ENCODE measurements around the gene CHMP4A.
A peak's percentile ranks its signal among the peaks of the same experiment; 100 is the strongest.
"Not testable (repeated sequence)": the region's sequence is repeated elsewhere in the genome, so short reads cannot be mapped to it uniquely, and the experiment has no call there.

Gene CHMP4A

GRCh38 chr14:24219521-24219920 lies 6.2 kb upstream of the CHMP4A start:
- no peak for DNase-seq

GRCh38 chr14:24219080-24219479 lies 5.8 kb upstream of the CHMP4A start:
- DNase-seq = no peak

DNA sequence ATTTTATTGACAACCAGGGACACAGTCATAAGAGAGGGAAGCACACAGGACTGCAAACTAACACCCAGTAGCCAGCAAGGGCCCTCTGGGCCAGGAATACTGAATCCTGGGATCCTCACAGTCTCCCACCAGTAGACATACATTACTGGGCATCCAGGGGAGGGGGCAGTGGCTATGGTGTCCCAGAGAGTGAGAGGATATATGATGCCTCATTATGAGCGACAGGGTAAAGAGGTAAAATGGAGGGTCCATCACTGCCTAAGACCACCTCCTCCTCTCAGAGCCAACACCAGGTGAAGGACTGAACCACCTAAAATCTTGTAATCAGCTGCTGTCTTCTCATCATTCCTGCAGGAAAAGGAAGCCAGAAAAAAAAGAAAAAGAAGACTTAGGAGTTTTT lies 3.6 kb upstream of the CHMP4A start:
- DNase-seq = not testable (repeated sequence)

DNA sequence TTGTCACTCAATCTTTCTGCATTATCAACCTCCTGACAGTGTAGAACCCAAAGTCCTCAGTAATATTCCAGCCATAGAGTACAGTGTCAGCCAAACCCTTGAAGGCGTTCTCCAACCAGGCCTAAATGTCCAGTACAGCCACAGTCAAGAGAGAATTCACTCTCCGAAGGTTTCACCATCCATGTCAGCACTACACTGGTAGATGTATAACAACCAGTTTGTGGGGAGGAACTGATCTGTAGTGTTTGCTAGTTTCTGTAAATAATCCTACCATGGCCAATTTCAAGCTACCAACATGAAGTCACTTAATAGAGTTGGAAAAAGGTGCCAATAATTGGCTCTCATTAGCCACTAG lies 3.0 kb upstream of the CHMP4A start:
- DNase-seq = no peak

GRCh38 chr14:24215495-24216344 lies 2.4 kb upstream of the CHMP4A start, which contains the start of gene MDP1:
Gene MDP1, minus strand, starts transcription at chr14:24216066. Its CDS starts 111 bp downstream, at chr14:24215955.
- peak; percentile 72 for DNase-seq

DNA sequence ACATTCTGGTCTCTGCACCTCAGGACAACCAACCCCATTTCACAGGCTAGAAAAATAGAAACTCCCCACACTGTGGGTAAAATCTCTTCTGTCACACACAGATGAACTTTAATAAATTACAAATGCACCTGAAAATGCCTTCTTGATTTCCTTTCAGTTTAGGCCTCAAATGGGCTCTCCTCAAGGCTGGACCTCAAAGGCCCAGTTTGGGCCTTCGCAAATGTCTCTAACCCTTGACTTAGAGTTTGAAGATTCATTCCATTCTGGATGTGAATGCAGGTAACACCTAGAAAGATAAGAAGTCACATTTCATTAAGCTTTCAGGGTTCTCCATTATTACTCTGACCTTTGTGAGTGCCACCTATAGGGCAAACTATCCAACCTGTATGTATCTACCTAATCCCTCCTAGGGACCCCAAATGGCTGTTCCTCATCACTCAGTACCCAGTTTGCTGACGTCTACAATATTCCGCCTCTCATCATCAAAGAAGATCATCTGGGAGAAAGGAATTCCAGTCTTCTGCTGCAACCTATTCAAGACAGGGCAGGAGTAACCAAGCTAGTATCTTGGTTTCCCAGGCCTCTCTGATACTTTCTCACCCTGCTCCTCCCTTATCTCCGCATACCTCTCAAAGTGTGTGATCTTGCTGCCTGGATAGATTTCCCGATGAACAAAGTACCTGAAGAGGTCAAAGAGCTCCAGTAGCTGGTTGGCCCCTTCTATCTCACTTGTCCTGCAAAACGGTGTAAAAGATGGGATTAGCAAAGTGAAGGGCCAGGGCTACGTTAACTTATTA lies 776 bp upstream of the CHMP4A start:
- DNase-seq = no peak

GRCh38 chr14:24211311-24211710 lies 2.0 kb downstream of the CHMP4A start:
- DNase-seq = no peak

DNA sequence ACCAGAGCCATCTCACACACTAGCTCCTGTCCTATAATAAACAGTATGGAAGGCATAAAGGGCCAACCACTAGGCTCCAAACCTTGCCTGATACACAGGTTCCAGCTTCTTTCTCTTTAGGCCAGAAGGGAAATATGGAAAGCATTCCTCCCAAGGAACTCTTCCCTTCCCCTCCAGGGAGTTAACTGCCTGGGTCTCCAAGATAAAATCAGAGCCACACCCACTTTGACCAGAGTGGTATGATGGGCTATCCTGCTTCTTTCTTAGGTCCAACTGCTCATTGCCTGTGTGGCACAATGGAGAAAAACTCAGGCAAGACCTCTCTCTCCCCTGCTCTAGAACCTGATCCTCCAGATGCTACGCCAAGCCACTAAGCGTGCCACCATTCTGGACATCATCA lies 5.7 kb downstream of the CHMP4A start:
- no peak for DNase-seq

GRCh38 chr14:24207104-24207551 lies 6.2 kb downstream of the CHMP4A start:
- no peak for DNase-seq

DNA sequence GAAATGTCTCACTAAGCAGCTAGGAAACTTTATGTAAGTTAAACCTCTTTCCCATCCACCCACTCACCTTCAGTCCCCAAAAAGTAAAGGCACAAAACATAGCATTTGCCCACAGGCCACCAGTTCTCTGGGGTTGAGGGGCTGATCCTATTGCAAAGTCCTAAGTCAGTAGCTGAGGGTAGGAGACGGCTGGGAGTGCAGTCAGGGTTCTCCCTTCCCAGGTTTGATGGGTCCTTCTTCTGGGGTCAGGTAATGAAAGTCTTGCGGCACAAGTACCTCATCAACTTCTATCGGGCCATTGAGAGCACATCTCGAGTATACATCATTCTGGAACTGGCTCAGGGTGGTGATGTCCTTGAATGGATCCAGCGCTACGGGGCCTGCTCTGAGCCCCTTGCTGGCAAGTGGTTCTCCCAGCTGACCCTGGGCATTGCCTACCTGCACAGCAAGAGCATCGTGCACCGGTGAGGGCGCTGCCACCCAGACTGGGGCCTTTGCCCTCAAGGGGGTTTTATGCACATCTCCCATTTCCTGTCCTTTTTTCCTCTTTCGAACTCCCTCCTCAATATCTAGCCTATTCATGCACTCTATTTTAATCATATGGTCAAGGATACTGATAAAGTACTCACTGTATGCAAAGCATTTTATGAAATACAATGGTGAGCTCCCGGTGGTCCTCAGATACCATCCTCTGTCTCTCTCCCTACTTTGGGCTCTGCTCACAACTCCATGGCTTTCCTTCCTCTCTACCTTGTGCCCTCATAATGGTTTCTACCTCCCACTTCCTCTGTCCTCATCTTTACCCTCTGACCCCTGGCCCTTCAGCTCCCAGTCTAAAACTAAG lies 6.8 kb downstream of the CHMP4A start:
- no peak for DNase-seq

GRCh38 chr14:24204163-24205146 lies 8.8 kb downstream of the CHMP4A start:
- no peak for DNase-seq

DNA sequence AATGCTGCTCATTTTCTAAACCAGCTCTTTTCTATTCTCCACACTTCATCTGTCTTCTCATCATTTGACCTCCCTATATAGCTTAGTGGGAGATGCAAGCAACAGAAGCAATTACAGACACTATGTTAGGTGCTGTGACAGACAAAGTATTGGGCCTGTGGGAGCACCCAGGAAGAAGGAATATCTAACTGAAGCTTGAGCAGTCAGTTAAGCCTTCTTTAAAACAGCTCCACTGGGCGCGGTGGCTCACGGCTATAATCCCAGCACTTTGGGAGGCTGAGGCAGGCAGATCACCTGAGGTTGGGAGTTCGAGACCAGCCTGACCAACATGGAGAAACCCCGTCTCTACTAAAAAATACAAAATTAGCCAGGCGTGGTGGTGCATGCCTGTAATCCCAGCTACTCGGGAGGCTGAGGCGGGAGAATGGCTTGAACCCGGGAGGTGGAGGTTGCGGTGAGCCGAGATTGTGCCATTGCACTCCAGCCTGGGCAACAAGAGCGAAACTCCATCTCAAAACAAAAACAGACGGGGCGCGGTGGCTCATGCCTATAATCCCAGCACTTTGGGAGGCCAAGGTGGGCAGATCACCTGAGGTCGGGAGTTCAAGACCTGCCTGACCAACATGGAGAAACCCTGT lies 9.9 kb downstream of the CHMP4A start:
- not testable (repeated sequence) for DNase-seq

DNA sequence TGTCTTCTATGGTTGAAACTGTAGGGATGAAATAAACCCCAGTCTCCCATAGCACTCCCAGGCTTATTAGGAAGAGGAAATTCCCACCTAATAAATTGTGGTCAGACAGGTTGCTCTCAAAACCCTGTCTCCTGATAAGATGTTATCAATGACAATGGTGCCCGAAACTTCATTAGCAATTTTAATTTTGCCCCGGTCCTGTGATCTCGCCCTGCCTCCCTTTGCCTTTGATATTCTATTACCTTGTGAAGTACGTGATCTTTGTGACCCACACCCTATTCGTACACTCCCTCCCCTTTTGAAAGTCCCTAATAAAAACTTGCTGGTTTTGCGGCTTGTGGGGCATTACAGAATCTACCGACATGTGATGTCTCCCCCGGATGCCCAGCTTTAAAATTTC lies 10.8 kb downstream of the CHMP4A start:
- not testable (repeated sequence) for DNase-seq

DNA sequence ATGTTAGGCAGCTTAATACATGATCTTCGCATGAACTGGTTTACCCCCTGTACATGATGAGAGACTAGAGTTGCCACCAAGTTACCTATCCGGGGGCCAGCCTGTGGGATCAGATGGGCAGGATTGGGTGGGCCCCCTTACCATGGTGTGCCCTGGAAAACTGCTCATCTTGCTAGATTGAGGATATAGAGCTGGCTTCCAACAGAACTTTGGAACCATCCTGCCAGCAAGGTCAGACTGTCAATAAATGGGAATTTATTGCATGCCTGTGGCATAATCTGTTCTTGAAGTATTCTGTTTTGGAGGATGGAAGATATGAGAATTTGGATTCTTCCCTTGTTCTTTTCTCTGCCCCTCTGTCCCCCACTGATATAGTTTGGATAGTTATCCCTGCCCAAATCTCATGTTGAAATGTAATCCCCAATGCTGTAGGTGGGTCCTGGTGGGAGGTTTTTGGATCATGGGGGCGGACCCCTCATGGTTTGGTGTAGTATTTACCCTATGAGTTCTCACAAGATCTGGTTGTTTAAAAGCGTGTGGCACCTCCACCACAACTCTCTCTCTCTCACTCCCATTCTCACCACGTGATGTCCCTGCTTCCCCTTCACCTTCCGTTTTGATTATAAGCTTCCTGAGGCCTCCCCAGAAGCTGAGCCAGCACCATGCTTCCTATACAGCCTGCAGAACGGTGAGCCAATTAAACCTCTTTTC lies 14.3 kb downstream of the CHMP4A start:
- no peak for DNase-seq

- no peak for DNase-seq
Observed at GRCh38 chr14:24197056-24197450, 16.2 kb downstream of the CHMP4A start.

DNA sequence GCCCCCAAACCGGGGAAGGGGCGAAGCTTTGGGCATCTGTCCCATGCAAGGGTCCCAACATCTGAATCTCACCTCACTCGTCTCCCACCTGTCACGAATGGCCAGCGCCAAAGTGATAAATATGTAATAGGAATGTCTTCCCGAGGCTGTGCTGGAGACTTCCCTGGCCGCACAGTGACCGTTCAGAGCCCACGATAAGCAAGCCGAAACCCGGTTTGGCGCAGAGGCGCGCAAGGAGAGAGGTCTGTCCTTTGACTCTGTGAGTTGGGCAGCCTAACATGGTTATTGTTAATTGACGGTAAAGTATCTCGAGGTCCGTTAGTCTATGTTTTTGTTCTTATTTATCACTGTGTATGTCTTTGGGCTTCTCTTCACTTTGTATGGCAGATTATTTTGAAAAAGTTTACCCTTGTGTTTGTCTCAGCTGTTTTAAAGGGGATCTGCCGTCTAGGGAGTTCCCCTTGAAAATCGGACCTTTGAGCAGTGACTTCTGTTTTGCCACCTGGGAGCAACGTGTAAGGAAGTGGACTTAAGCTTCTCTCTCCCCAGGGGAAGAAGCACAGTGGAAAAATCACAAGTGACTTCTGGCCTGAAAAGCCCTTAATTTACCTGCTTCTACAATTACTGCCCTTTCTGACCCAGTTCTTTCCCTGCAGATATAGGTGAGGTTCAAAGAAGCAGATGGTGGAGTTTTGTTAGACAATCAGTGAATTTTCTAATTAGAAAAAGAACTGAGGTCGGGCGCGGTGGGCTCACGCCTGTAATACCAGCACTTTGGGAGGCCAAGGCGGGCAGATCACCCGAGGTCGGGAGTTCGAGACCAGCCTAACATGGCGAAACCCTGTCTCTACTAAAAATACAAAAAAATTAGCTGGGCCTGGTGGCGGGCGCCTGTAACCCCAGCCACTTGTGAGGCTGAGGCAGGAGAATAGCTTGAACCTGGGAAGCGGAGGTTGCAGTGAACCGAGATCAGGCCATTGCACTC lies 16.9 kb downstream of the CHMP4A start:
- DNase-seq = no peak

DNA sequence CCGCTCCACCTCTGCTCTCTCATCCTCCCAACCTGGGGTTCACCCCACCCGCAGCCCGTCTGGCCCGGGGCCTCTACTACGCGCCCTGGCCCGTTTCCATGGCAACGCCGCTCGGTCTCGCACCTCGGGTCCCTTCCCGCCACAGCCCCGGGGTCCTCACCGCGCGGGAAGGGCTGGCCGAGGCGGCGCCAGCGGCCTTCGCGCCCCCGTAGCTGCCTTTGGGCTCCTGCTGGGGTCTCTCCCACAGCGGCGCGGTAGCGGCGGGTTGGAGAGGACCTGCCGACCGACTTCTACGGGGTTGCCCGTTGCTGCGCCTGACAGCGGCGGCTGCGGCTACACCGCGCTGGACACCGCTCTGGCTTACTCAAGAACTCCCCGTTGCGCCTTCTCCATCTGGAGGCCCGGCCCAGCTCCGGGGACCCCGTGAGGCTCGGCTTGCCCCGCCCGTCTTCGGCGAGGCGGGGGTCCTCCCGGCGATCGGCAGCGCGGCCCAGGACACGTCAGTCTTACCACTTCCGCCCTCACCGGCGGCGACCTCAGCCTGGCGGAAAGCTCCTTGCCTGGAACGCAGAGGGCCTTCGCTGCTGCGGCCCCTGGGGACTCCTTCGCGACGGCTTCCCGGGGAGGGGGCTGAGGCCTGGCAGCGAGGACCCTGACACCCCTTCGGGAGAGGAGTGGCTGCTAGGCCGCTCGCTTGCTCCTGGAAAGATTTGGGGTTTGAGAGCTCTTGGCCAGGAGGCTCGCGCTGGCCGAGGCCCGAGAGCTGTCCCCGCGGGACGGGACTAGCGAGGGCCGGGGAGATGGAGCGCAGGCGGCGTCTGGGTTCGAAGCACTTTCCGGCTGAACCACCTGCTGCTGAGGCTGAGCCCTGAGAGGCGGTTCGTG lies 17.9 kb downstream of the CHMP4A start, which contains the start of gene TM9SF1:
TM9SF1 (minus strand) TSS at position 256 of the 885 bp plus-strand sequence. CDS start 422 bp downstream, outside the sequence.
- peak; percentile 62 for DNase-seq

DNA sequence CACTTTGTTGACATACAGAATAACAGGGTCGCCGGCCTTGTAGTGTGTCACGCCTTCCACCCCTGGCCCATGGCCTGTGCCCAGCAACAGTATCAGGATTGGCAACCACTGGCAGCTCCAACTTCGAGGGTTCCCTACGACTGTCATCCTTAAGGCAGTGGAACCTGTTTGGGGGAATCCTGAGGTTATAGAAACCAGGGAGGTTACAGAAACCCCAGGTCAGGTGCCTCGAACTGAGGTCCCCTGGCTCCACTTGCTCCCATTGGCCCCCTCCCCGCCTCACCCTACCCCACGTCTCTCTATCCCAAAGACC lies 18.5 kb downstream of the CHMP4A start:
- DNase-seq = no peak

All from DMS153 (cell line).